OCI-LY1 (cell line): Measurements from ENCODE around the gene TRPV4.

Experiments
- EZH2 ChIP-seq: fragments of 200-600 bp; sonication (generic), shearing (Covaris generic); IDR thresholded peaks from 2 replicates; pipeline ENCODE4 v1.8.0; 2017; ENCODE audit warnings: borderline replicate concordance, mixed run types, mild to moderate bottlenecking, antibody characterized with exemption, low read length, moderate library complexity, mixed read lengths
- TF ChIP-seq, protein P1 (sequence below): fragments of 200-600 bp; sonication (generic), shearing (Covaris generic); IDR thresholded peaks from 2 replicates; pipeline ENCODE4 v1.5.1; 2017; ENCODE audit warnings: mild to moderate bottlenecking, antibody characterized with exemption, low read length, moderate library complexity, mixed read lengths

DNA sequence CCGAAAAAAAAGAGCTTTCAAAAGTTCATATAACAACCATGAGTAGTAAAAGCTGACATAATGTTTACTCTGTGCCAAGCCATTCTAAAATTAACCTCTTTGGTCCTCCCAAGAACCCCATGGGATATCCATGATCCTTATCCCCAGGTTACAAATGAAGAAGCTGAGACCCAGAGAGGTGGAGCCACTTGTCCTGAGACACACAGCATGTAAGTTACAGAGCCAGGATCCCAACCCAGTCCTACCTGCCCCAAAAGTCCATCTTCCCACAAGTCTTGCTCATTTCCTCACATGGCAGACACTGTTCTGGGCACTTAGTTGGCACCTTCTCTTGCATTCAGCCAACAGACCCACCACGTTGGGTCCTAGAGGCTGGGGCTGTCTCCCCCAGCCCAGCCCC is 37.1 kb downstream of the TRPV4 start:
- TF ChIP-seq, protein P1, sequence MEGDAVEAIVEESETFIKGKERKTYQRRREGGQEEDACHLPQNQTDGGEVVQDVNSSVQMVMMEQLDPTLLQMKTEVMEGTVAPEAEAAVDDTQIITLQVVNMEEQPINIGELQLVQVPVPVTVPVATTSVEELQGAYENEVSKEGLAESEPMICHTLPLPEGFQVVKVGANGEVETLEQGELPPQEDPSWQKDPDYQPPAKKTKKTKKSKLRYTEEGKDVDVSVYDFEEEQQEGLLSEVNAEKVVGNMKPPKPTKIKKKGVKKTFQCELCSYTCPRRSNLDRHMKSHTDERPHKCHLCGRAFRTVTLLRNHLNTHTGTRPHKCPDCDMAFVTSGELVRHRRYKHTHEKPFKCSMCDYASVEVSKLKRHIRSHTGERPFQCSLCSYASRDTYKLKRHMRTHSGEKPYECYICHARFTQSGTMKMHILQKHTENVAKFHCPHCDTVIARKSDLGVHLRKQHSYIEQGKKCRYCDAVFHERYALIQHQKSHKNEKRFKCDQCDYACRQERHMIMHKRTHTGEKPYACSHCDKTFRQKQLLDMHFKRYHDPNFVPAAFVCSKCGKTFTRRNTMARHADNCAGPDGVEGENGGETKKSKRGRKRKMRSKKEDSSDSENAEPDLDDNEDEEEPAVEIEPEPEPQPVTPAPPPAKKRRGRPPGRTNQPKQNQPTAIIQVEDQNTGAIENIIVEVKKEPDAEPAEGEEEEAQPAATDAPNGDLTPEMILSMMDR, result no peak
- no peak for TF ChIP-seq EZH2
